ENCODE measurements around the gene KRTAP11-1.

- TF ChIP-seq AKNA (CRISPR knock-in tag; IDR thresholded peaks at IDR 0.05; ENCODE audit: borderline replicate concordance) (no peak), MYC (CRISPR knock-in tag; IDR thresholded peaks at IDR 0.05; ENCODE audit: borderline replicate concordance) (no peak), JUN (CRISPR knock-in tag; IDR thresholded peaks at IDR 0.05) (no peak), EHMT2 (IDR thresholded peaks at IDR 0.05; ENCODE audit: borderline replicate concordance, low read depth, low read length) (no peak), CTCF (CRISPR knock-in tag; IDR thresholded peaks at IDR 0.05) (no peak), SIX4 (CRISPR knock-in tag; IDR thresholded peaks at IDR 0.05) (no peak), CHD4 (IDR thresholded peaks at IDR 0.05; ENCODE audit: borderline replicate concordance, low read length) (no peak), CREB1 (IDR thresholded peaks at IDR 0.05) (no peak), CREB1 (CRISPR knock-in tag; IDR thresholded peaks at IDR 0.05) (no peak), ZBTB33 (CRISPR knock-in tag; IDR thresholded peaks at IDR 0.05) (no peak)
These were observed 42.8 kb upstream of the KRTAP11-1 start for GRCh38 chr21:30924146-30924700.

Measured in HepG2 (cell line).